Measurements from ENCODE around the gene SSBP3. TPM values are rescaled to one million over a fixed set of nuclear protein-coding genes. Genes with fewer than 3 reads are reported as not detected.

SSBP3 gene
- total RNA-seq, 2 experiments from 2014 or later, result 16.5 to 44.9 TPM

DNA sequence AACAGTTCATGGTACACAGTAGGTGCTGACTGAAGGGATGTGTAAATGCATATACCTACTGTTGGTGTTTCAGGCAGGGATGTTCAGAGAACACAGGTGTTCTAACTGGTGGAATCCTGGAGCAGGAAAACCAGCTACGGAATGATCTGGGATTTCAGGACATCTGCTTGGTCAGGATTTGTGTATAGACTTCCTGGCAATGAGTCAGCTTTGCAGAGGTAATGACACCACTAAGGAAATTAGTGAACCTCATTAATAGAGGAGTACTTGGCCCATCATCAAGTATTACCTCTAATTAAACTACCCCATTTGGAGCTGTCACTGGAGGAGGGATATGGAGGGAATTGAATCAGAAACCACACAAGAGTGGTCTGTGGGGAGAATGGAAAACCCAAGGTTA is 198.9 kb downstream of the SSBP3 start:
- Histone ChIP-seq H3K27ac (ENCODE audit: low read depth, low read length, poor library complexity, severe bottlenecking) (no peak overlapping the region), H4K20me1 (ENCODE audit: insufficient read depth, low read length) (no peaks in the 10 kb centered on the region), H3K4me2 (ENCODE audit: low read length) (no peak overlapping the region), H3K9me2 (ENCODE audit: insufficient read depth, low read length) (no peaks in the 10 kb centered on the region), H3K79me2 (ENCODE audit: insufficient read depth, low read depth, low read length) (peaks cover 19% of the 10 kb centered on the region), H2AFZ (ENCODE audit: low read length) (no peak overlapping the region), H3K4me1 (ENCODE audit: insufficient read depth, low read length, poor library complexity, severe bottlenecking) (peaks cover 5% of the 10 kb centered on the region), H3K9me3 (ENCODE audit: low read length) (no peaks in the 10 kb centered on the region), H3K4me3 (ENCODE audit: low read depth, low read length, poor library complexity, severe bottlenecking) (no peak overlapping the region), H3K36me3 (ENCODE audit: insufficient read depth, low read length) (peaks cover 90% of the 10 kb centered on the region)
- no peak for DNase-seq (ENCODE audit: low spot score)
- ChIA-PET CTCF (ENCODE audit: unreplicated experiment) (interaction anchor here (0.6 kb wide), 1 partner anchor 483 kb away, joined by 3 read pairs; no protein-coding TSS in a partner anchor), POLR2A (no interaction called here)
- intact Hi-C loops (cut with micrococcal nuclease; ENCODE audit: unreplicated experiment), result no loop called here
- no peak for TF ChIP-seq EZH2phosphoT487 (IDR thresholded peaks at IDR 0.05; ENCODE audit: borderline replicate concordance, low read depth, low read length)
- TF ChIP-seq, protein P1, sequence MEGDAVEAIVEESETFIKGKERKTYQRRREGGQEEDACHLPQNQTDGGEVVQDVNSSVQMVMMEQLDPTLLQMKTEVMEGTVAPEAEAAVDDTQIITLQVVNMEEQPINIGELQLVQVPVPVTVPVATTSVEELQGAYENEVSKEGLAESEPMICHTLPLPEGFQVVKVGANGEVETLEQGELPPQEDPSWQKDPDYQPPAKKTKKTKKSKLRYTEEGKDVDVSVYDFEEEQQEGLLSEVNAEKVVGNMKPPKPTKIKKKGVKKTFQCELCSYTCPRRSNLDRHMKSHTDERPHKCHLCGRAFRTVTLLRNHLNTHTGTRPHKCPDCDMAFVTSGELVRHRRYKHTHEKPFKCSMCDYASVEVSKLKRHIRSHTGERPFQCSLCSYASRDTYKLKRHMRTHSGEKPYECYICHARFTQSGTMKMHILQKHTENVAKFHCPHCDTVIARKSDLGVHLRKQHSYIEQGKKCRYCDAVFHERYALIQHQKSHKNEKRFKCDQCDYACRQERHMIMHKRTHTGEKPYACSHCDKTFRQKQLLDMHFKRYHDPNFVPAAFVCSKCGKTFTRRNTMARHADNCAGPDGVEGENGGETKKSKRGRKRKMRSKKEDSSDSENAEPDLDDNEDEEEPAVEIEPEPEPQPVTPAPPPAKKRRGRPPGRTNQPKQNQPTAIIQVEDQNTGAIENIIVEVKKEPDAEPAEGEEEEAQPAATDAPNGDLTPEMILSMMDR (conservative IDR thresholded peaks at IDR 0.05; ENCODE audit: low read length), result no peak
- BruUV-seq (replicated peaks), result no TSS peak

DNA sequence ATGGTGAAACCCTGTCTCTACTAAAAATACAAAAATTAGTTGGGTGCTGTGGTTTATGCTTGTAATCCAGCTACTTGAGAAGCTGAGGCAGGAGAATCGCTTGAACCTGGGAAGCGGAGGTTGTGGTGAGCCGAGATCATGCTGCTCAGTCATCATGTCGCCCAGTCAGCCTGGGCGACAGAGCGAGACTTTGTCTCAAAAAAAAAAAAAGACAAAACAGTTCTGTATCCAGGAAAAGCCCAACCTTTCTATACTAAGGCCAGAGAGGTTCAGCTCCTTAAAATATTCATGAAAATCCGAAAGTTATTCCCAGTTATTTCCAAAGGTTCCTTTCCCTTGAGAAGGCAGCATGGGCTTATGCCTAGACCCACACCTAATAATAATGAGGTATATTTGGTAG is 202.0 kb downstream of the SSBP3 start:
- Histone ChIP-seq H3K4me3 (ENCODE audit: low read depth, low read length, poor library complexity, severe bottlenecking) (no peak overlapping the region), H2AFZ (ENCODE audit: low read length) (no peak overlapping the region), H3K9me3 (ENCODE audit: low read length) (no peaks in the 10 kb centered on the region), H3K4me1 (ENCODE audit: insufficient read depth, low read length, poor library complexity, severe bottlenecking) (peaks cover 23% of the 10 kb centered on the region), H4K20me1 (ENCODE audit: insufficient read depth, low read length) (peaks cover 12% of the 10 kb centered on the region), H3K36me3 (ENCODE audit: insufficient read depth, low read length) (peaks cover 64% of the 10 kb centered on the region), H3K4me2 (ENCODE audit: low read length) (no peak overlapping the region), H3K9me2 (ENCODE audit: insufficient read depth, low read length) (no peaks in the 10 kb centered on the region), H3K79me2 (ENCODE audit: insufficient read depth, low read depth, low read length) (peaks cover 47% of the 10 kb centered on the region), H3K27ac (ENCODE audit: low read depth, low read length, poor library complexity, severe bottlenecking) (no peak overlapping the region)
- TF ChIP-seq, protein P1 (conservative IDR thresholded peaks at IDR 0.05; ENCODE audit: low read length), result no peak
- CTCF ChIA-PET (ENCODE audit: unreplicated experiment), result no interaction called here
- intact Hi-C loops (cut with micrococcal nuclease; ENCODE audit: unreplicated experiment), result loop anchor here (5.0 kb wide), 3 partner anchors 68 to 203 kb away; partner anchors contain the start of genes SSBP3, TCEANC2 and TMEM59
- no peak for DNase-seq (ENCODE audit: low spot score)
- no TSS peak for BruUV-seq (replicated peaks)
- POLR2A ChIA-PET, result interaction anchor here (0.7 to 1.0 kb wide), 2 partner anchors 8 to 1797 kb away, joined by 3 read pairs; no protein-coding TSS in a partner anchor

DNA sequence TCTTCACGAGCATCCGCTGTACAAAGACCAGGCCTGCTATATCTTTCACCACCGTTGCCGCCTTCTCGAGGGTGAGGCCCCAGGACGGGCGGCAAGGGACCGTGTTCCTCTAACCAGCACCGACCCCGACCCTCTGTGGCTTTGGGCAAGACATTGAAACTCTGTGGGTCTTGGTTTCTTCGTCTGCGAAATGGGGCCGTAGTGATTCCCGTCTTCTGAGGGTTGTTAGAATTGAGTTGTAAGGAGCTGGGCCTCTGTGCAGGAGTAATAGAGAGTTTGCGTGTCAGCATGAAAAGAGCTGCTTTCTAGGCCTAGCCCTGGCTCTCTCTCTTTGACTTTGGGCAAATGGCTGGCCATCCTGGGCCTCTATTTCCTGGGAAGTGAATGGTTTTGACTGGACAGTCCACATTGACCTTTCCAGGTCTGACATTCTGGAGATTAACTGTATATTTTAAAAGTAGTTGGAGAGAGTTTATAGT is 205.6 kb downstream of the SSBP3 start:
- peaks cover 53% of the 10 kb centered on the region for H3K79me2 ChIP-seq (ENCODE audit: insufficient read depth, low read depth, low read length)
- no peak for TF ChIP-seq EZH2phosphoT487 (IDR thresholded peaks at IDR 0.05; ENCODE audit: borderline replicate concordance, low read depth, low read length)
- TF ChIP-seq, protein P1 (conservative IDR thresholded peaks at IDR 0.05; ENCODE audit: low read length), result no peak
- H3K27ac ChIP-seq (ENCODE audit: low read depth, low read length, poor library complexity, severe bottlenecking), result peak overlapping the region; percentile 41
- POLR2A ChIA-PET, result interaction anchor here (0.7 to 0.9 kb wide), 2 partner anchors 16 to 29 kb away, joined by 3 read pairs; no protein-coding TSS in a partner anchor
- peaks cover 34% of the 10 kb centered on the region for H3K36me3 ChIP-seq (ENCODE audit: insufficient read depth, low read length)
- CTCF ChIA-PET (ENCODE audit: unreplicated experiment), result interaction anchor here (0.5 kb wide), 1 partner anchor 59 kb away, joined by 4 read pairs; no protein-coding TSS in a partner anchor
- peaks cover 12% of the 10 kb centered on the region for H4K20me1 ChIP-seq (ENCODE audit: insufficient read depth, low read length)
- peak overlapping the region; percentile 87 for H3K4me3 ChIP-seq (ENCODE audit: low read depth, low read length, poor library complexity, severe bottlenecking)
- BruUV-seq (replicated peaks), result TSS peak; percentile 74
- intact Hi-C loops (cut with micrococcal nuclease; ENCODE audit: unreplicated experiment), result loop anchor here (5.0 kb wide), 3 partner anchors 72 to 207 kb away; partner anchors contain the start of genes SSBP3, TCEANC2 and TMEM59
- H2AFZ ChIP-seq (ENCODE audit: low read length), result peak overlapping the region; percentile 76; the same call in 1 of the 2 replicates
- no peak for DNase-seq (ENCODE audit: low spot score)
- H3K9me3 ChIP-seq (ENCODE audit: low read length), result no peaks in the 10 kb centered on the region
- H3K9me2 ChIP-seq (ENCODE audit: insufficient read depth, low read length), result no peaks in the 10 kb centered on the region
- H3K4me1 ChIP-seq (ENCODE audit: insufficient read depth, low read length, poor library complexity, severe bottlenecking), result peaks cover 28% of the 10 kb centered on the region
- H3K4me2 ChIP-seq (ENCODE audit: low read length), result peak overlapping the region; percentile 93
